SW480 (cell line): ENCODE measurements around the gene UBE2G1.
A peak's percentile ranks its signal among the peaks of the same experiment; 100 is the strongest.
"Not testable (repeated sequence)": the region's sequence is repeated elsewhere in the genome, so short reads cannot be mapped to it uniquely, and the experiment has no call there.

Source experiments
- DNase-seq: peaks from one replicate; pipeline ENCODE4 v3.0.0-alpha.2; 2016; ENCODE audit warnings: low spot score

Gene UBE2G1

GRCh38 chr17:4375039-4375748 lies 8.7 kb upstream of the UBE2G1 start:
- DNase-seq = no peak

- DNase-seq = no peak
Observed at GRCh38 chr17:4369557-4370230, 3.2 kb upstream of the UBE2G1 start.

GRCh38 chr17:4368341-4368740 lies 1.9 kb upstream of the UBE2G1 start:
- no peak for DNase-seq

- DNase-seq = not testable (repeated sequence)
Observed at GRCh38 chr17:4367177-4367576, 702 bp upstream of the UBE2G1 start.

GRCh38 chr17:4365628-4366326 lies 698 bp downstream of the UBE2G1 start:
- DNase-seq = peak; percentile 36

GRCh38 chr17:4365103-4365627 lies 1.3 kb downstream of the UBE2G1 start:
- peak; percentile 91 for DNase-seq

GRCh38 chr17:4364622-4365041 lies 1.8 kb downstream of the UBE2G1 start:
- no peak for DNase-seq

- no peak for DNase-seq
Observed at GRCh38 chr17:4362141-4362540, 4.3 kb downstream of the UBE2G1 start.

GRCh38 chr17:4358154-4358553 lies 8.3 kb downstream of the UBE2G1 start:
- no peak for DNase-seq

- DNase-seq = no peak
Observed at GRCh38 chr17:4357671-4358070, 8.8 kb downstream of the UBE2G1 start.

- DNase-seq = no peak
Observed at GRCh38 chr17:4357030-4357628, 9.3 kb downstream of the UBE2G1 start.

- no peak for DNase-seq
Observed at GRCh38 chr17:4354862-4355514, 11.5 kb downstream of the UBE2G1 start.

GRCh38 chr17:4354206-4354605 lies 12.3 kb downstream of the UBE2G1 start:
- no peak for DNase-seq

- DNase-seq = not testable (repeated sequence)
Observed at GRCh38 chr17:4350214-4350613, 16.3 kb downstream of the UBE2G1 start.

GRCh38 chr17:4345581-4346252 lies 20.8 kb downstream of the UBE2G1 start:
- DNase-seq = no peak

- DNase-seq = no peak
Observed at GRCh38 chr17:4344926-4345325, 21.5 kb downstream of the UBE2G1 start.

- DNase-seq = no peak
Observed at GRCh38 chr17:4342535-4342934, 23.9 kb downstream of the UBE2G1 start.

GRCh38 chr17:4341616-4341977 lies 24.9 kb downstream of the UBE2G1 start:
- DNase-seq = no peak

- no peak for DNase-seq
Observed at GRCh38 chr17:4340914-4341615, 25.4 kb downstream of the UBE2G1 start.

- no peak for DNase-seq
Observed at GRCh38 chr17:4334776-4335584, 31.5 kb downstream of the UBE2G1 start.
